Fibroblast of mammary gland (primary cell): Measurements from ENCODE around the gene GBX2.

Experiments used
- DNase-seq: peaks from one replicate; pipeline ENCODE4 v3.0.0-alpha.2; 2010; ENCODE audit warnings: low read depth
- H3K4me3 ChIP-seq: 2 replicates; pipeline ENCODE4 v1.5.1; 2011; ENCODE audit warnings: low read depth, mild to moderate bottlenecking, low read length, moderate library complexity; ENCODE audit not compliant: control insufficient read depth
- TF ChIP-seq, protein P1 (sequence below): conservative IDR thresholded peaks from 2 replicates; pipeline ENCODE4 v1.5.1; 2011; ENCODE audit warnings: low read depth, low read length, inconsistent platforms; ENCODE audit not compliant: control insufficient read depth, insufficient read depth

Gene GBX2

DNA sequence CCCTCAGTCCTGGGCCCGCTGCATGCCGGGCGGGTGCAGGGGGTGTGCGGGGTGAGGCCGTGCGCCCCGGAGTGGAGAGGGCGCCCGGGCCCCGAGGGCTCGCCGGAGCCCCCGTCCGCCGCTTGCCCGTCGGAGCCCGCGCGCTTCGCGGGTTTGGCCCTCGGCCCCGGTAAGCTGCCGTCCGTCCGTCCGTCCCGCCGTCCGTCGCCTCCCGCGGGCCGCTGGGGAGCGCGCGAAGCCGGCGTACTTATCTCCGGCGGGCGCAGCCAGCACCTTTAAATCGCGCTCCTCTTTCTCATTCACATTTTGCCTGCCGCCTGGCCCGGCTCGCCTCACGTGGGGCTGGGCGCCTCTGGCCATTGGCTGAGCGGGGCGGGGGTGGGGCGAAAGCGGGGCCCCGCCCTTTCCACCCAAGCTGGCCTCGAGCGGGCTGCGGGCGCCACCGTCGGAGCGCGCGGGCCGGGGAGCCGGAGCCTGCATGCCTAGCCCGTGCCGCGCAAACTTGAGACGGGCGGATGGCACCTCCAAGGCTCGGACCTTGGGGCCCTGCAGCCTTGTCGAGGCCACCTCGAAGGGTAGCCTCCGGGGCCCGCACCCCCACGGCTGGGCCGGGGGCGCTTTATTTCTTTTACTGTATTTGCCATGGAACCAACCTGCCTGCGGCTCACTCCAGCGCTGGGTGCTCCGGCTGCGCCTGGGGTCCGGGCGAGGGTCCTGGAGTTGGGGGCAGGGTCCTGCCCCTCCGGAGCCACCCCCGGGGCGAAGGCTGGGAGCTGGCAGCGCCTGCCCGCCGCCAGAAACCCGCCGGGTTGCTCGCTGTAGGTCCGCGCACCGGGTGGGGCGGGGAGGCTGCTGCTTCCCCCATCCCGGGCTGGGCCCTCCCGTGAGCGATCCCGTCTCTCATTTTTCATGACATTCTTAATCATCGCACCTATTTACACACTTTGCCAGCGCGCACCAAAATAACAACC is at the start of gene GBX2:
Gene GBX2, minus strand, starts transcription at position 277 of the 971 bp plus-strand sequence. CDS start 415 bp downstream, outside the sequence.
- DNase-seq, result peak; percentile 40
- H3K4me3 ChIP-seq, result no peak within 1 kb of the TSS
- TF ChIP-seq, protein P1, sequence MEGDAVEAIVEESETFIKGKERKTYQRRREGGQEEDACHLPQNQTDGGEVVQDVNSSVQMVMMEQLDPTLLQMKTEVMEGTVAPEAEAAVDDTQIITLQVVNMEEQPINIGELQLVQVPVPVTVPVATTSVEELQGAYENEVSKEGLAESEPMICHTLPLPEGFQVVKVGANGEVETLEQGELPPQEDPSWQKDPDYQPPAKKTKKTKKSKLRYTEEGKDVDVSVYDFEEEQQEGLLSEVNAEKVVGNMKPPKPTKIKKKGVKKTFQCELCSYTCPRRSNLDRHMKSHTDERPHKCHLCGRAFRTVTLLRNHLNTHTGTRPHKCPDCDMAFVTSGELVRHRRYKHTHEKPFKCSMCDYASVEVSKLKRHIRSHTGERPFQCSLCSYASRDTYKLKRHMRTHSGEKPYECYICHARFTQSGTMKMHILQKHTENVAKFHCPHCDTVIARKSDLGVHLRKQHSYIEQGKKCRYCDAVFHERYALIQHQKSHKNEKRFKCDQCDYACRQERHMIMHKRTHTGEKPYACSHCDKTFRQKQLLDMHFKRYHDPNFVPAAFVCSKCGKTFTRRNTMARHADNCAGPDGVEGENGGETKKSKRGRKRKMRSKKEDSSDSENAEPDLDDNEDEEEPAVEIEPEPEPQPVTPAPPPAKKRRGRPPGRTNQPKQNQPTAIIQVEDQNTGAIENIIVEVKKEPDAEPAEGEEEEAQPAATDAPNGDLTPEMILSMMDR, result no peak

GRCh38 chr2:236217926-236218325 is 49.7 kb upstream of the GBX2 start:
- no peak overlapping the region for H3K4me3 ChIP-seq
- TF ChIP-seq, protein P1, result no peak
- no peak for DNase-seq

DNA sequence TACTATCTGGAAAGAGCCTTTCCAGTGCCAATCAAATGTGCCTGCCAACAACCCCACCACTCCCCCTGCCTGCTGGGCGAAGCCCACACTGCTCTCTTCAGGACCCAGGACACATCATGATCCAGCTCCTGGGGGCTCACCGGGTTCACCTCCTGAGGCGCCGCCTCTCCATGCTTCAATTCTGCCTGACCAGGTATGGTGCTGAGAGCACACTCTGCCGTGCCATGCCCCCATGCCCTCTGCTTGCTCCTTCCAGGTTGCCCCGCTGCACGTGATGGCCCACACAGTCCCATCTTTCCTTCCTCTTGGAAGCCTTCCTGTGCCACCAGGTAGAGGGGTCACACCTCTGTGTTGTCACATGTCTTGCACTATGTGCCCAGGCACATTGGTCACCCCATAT is 48.5 kb upstream of the GBX2 start:
- TF ChIP-seq, protein P1, result no peak
- H3K4me3 ChIP-seq, result no peak overlapping the region
- DNase-seq, result no peak

DNA sequence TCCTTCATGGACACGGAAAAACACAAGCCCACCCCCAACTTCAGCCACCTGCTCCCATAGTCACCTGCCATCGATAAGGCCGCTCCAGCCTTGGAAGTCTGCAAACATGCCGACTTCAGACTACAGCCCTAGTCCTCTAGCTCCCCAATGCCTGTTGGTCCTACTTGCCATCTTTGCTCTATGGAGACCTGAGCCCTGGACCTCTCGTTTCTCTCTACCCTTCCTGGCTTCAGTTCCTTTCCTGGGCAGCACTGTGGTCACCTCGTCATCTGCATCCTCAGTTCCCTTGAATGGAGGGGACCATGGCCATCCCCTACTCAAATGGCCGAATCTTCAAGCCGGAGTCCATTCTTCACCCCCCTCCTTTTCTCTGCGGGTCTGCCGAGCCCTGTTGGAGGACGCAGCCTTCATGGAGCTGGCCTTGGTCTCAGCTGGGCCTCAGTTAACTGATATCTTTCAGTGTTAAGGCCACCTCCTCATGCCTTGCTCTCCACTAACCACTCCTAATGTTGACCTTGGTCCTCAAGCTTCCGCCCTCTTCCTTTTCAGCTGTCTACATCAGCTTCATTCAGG is 47.7 kb upstream of the GBX2 start:
- TF ChIP-seq, protein P1, result no peak
- no peak for DNase-seq
- no peak overlapping the region for H3K4me3 ChIP-seq

DNA sequence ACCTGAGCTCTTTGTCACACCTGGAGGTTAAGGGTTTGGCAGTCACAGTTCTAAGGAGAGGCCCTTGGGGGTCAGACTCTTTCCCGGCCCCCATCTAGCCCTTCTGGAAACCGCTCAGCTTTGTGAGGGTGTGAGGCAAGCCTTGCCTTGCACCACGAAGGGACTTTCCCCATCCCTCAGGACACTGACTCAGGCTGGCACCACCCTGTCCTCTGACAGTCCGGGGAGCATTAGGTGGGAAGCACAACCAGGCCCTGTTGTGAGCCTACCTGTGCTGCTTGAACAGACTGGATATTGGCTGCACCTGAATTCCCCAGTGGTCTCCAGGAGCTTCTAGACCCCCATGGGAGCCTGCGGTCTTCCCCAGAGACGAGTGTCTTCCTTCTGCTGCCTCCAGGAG is 47.0 kb upstream of the GBX2 start:
- TF ChIP-seq, protein P1, result no peak
- no peak overlapping the region for H3K4me3 ChIP-seq
- DNase-seq, result no peak

GRCh38 chr2:236214376-236214995 is 46.3 kb upstream of the GBX2 start:
- TF ChIP-seq, protein P1, result no peak
- H3K4me3 ChIP-seq, result no peak overlapping the region
- DNase-seq, result no peak
